ENCODE measurements around the gene MYG1.
"Not testable (repeated sequence)": the region's sequence is repeated elsewhere in the genome, so short reads cannot be mapped to it uniquely, and the experiment has no call there.

Gene MYG1

GRCh38 chr12:53328043-53328435 is 28.5 kb downstream of the MYG1 start:
- no peak for DNase-seq

- DNase-seq = no peak
Measured at GRCh38 chr12:53330671-53331070, 31.2 kb downstream of the MYG1 start.

DNA sequence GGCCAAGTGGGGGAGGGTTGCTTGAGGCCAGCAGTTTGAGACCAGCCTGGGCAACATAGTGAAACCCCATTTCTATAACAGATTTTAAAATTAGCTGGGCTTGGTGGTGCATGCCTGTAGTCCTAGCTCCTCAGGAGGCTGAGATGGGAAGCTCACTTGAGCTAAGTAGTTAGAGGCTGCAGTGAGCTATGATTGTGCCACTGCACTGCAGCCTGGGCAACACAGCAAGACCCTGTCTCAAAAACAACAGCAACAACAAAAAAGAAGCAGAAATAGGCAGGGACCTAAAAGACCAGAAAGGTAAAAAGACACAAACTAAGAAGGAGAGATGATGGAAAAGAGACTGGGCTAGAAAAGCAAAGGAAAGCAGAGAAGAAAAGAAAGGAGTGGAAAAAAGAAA is 32.8 kb downstream of the MYG1 start:
- not testable (repeated sequence) for DNase-seq

DNA sequence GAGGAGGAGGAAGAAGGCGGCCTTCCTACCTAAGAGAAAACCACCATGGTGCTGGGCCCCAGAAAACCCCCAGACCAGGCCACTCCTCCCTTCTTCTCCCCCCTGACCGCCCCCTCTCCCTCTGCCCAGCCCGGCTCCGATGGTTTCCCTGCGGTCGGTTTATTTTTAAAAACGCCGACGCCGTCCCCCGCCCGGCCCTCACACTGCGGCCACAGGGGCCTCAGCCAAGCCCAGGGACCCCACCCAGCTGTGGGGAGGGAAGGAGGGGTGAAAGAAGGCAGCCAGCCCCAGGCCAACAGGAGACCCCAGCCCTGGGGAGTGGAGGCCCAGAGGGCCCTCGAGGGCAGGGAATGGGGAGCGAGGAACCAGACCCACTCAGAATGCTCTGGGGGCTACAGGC is 33.2 kb downstream of the MYG1 start:
- DNase-seq = no peak

DNA sequence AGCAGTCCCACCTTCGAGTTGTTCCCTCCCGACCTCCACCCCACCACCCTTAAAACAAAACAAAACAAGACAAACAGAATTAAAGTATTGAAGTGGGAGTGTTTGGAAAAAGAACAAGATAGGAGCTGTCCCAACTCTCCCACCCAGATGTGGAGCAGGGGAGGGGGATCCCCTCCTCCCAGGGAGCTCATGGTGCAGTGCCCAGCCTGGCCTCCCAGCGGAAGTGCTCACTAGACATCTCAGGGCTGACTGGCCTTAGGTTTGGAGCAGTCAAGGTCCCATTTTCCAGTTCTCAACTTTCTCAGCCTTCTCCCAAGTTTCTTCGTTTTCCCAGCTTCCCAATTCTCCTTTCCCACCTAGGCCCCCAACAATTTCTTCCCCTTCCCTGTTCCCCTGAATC is 33.8 kb downstream of the MYG1 start:
- no peak for DNase-seq

- DNase-seq = no peak
Measured at GRCh38 chr12:53333845-53334244, 34.4 kb downstream of the MYG1 start.

- no peak for DNase-seq
Measured at GRCh38 chr12:53334822-53335221, 35.3 kb downstream of the MYG1 start.

DNA sequence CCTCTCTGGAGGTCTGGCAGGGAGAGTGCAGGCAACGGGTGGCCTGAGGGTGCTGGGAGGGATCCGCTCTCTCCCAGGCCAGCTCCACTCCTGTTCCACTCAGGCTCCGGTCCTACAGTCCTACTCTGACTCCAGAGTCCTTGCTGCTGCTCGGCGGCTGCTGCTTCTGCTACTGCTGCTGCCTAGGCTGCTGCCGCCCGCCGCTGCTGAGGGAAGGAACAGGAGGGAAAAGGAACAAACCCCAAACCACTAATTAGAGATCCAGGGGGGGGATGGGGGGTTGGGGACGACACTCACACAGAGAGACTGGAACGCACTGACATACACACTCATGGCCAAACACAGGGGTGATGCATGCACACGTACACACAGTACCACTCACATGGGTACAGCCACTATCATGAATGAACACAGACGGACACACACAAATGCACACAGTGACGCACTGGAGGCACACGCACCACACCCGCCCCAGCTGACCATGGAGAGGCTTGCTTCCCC is 36.7 kb downstream of the MYG1 start, which contains the start of gene SP7:
SP7 (minus strand) TSS at position 174 of the 501 bp plus-strand sequence. CDS start 708 bp downstream, outside the sequence.
- no peak for DNase-seq

- no peak for DNase-seq
Measured at GRCh38 chr12:53338017-53338416, 38.5 kb downstream of the MYG1 start.

DNA sequence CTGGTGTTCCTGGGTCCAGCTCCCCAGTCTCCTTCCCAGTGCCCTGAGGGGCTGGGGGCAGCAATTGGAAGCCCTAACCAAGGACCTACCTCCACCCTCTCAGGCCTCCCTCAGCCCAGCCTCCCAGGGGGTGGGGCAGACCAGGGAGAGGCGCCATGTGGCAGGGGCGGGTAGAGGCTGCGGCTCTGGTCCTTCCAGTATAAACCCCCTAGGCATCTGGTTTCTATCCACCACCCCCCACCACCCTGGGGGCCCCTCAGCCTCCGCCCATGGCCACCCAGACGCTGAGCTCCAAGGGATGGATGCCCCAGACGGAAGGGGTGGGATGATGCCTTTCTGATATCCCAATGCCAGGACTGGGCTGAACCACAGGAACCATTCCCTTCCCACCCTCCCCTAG is 39.4 kb downstream of the MYG1 start:
- no peak for DNase-seq

DNA sequence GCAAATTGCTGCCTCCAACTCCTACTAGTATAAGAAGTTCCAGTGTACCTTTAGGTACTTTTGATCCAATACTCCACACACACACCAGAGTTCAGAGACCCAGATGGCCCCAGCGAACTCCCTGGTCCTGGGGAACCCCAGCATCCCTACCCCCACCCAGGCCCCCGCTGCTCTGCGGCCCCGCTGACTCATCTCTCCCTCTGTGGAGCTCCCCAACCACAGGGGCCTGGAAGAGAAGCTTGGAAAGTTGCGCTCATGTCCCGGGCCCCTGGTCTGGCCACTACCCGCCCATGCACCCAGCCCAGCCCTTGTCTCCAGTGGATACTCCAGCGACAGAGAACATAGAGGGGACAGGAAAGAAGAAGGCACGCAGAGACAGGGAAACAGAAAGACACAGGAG is 40.9 kb downstream of the MYG1 start:
- no peak for DNase-seq

DNA sequence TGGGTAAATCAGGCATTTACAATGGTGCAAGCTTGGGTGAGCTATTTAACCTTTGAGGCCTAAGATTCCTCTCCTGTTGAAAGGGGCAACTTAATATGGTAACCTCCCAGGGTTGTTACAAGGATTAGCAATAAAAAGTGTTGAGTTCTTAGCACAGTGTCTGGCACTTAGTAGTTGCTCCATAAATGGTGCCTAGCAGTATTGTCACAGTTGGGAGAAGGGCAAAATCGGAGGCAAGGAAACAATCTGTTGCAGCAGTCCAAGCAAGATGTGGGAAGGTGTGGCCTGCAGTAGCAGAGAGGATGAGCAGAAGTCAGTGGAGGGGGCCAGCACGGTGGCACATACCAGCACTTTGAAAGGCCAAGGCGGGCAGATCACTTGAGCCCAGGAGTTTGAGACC is 44.0 kb downstream of the MYG1 start:
- DNase-seq = no peak

- DNase-seq = no peak
Measured at GRCh38 chr12:53343969-53344368, 44.5 kb downstream of the MYG1 start.

DNA sequence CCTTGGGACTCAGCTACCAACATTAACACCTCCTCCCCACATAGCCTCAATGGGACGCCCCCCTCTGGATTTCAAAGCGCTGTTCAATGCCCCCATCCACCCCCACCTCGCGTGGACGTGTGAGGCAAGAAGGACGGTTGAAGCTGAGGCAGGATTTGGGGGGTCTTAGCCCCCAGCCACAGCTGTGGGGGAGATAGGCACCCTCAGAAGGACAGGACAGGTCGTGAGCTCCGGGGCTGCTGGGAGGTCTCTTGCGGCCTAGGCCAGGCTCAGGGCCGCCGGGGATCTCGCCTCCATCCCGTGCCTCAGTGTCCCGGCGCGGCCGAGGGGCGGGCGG is 45.0 kb downstream of the MYG1 start:
- DNase-seq = no peak

DNA sequence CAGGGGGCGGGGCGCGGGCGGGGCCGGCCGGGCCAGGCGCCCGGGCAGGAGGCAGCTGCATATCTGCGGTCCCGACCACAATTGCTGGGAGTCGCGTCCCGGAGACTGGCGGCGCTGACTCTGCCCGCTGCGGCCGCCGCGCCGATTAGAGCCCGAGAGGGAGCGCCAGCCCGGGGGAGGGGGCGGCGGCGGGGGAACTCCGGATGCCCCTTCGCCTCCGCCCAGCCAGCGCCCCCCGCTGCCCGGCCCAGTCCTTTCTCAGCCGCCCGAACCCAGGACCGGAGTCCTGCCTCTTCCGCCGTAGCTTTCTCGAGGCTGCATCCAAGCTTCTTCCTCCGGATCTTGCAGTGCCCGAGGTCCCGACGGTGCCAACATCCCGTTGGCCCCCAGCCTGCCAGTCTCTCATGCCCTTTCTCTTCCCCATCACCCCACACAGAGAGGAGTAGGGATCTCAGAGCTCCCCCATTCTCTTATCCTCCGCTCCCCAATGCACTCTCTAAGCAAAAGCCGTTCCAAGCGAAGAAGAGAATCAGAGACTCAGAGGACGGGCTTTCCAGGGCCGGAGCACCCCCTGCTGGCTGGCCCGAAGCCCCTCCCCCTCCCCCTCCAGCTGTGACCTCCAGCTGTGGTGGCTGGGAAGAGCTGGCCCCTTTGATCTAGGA is 45.5 kb downstream of the MYG1 start:
- DNase-seq = peak; percentile 59

- no peak for DNase-seq
Measured at GRCh38 chr12:53345486-53346188, 46.1 kb downstream of the MYG1 start.

DNA sequence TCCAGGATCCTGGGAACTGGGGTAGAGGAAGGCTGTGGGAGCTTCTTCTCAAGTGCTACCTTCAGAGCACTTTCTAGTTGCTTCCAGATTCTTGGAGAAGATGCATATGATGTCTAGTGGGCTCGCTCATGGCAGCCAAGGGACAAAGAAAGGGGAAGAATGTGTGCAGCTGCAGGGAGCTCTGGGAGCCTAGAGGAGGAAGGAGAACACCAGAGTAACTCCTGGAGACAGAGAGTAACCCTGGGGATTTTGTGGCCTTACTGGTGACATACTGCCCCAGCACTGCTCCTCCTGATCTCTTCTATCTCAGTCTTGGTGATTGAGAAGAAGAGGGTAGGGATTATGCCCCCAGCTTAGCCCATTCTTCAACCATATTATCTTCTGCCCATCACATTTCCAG is 47.0 kb downstream of the MYG1 start:
- no peak for DNase-seq

GRCh38 chr12:53347905-53348304 is 48.4 kb downstream of the MYG1 start:
- DNase-seq = no peak

DNA sequence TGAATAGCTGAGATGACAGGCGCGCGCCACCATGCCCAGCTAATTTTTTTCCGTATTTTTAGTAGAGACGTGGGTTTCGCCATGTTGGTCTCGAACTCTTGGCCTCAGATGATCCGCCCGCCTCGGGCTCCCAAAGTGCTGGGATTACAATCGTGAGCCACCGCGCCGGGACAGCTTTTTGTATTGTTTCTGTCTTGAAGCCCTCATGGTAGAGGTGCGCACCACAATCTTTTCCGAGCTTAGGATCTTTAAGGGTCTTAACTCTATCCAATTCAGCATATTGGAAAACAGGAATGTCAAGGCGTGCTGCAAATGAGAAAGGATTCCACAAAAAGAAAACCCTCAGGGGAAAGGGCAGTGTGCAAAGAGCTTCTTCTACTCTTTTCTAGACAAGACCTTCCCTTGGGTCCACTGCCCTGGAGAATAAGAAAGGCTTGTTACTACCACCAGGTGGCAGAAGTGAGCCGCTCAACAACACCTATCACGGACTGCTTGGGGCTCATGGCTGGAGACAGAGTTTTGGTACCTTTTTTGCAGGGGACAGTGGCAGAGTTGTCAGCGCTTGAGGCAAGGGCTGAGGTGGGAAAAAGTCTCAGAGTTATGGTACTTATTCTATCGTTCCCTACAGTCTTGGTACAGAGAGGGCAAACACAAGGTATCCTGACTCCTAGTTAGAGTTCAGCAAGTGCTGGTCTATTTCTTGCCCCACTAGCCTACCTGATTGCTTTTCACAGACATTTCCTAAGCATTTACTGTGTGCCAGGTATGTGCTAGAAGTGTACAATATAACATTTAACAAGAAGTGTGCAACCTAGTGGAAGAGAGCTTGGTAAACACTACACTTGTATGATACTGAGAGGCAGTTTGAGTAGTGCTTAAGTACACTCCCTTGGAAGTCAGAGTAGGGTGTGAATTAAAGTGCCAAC is 53.1 kb downstream of the MYG1 start:
- DNase-seq = peak; percentile 76

- no peak for DNase-seq
Measured at GRCh38 chr12:53353257-53353655, 53.8 kb downstream of the MYG1 start.

GRCh38 chr12:53355121-53355520 is 55.6 kb downstream of the MYG1 start:
- DNase-seq = no peak
